Measurements from ENCODE around the gene PODNL1.

PODNL1 gene

GRCh38 chr19:13965926-13966683 is 27.9 kb upstream of the PODNL1 start:
- TF ChIP-seq POLR2A (IDR thresholded peaks at IDR 0.05; ENCODE audit: low read length) (no peak), GATA1 (IDR thresholded peaks at IDR 0.05; ENCODE audit: low read depth, low read length) (no peak)
- DNase-seq, result no peak

- TF ChIP-seq POLR2A (IDR thresholded peaks at IDR 0.05; ENCODE audit: low read length), result no peak
- TF ChIP-seq GATA1 (IDR thresholded peaks at IDR 0.05; ENCODE audit: low read depth, low read length), result no peak
- DNase-seq, result no peak
Observed at GRCh38 chr19:13965377-13965896, 27.2 kb upstream of the PODNL1 start.

GRCh38 chr19:13964776-13965175 is 26.6 kb upstream of the PODNL1 start:
- DNase-seq, result no peak
- TF ChIP-seq GATA1 (IDR thresholded peaks at IDR 0.05; ENCODE audit: low read depth, low read length) (no peak), POLR2A (IDR thresholded peaks at IDR 0.05; ENCODE audit: low read length) (no peak)

GRCh38 chr19:13963603-13964105 is 25.4 kb upstream of the PODNL1 start:
- TF ChIP-seq GATA1 (IDR thresholded peaks at IDR 0.05; ENCODE audit: low read depth, low read length) (no peak), POLR2A (IDR thresholded peaks at IDR 0.05; ENCODE audit: low read length) (no peak)
- DNase-seq, result no peak

GRCh38 chr19:13962699-13963602 is 24.7 kb upstream of the PODNL1 start:
- DNase-seq, result no peak
- no peak for TF ChIP-seq GATA1 (IDR thresholded peaks at IDR 0.05; ENCODE audit: low read depth, low read length)
- TF ChIP-seq POLR2A (IDR thresholded peaks at IDR 0.05; ENCODE audit: low read length), result no peak

- no peak for TF ChIP-seq POLR2A (IDR thresholded peaks at IDR 0.05; ENCODE audit: low read length)
- TF ChIP-seq GATA1 (IDR thresholded peaks at IDR 0.05; ENCODE audit: low read depth, low read length), result no peak
- DNase-seq, result no peak
Observed at GRCh38 chr19:13961826-13962698, 23.8 kb upstream of the PODNL1 start.

GRCh38 chr19:13960863-13961784 is 22.9 kb upstream of the PODNL1 start:
- no peak for TF ChIP-seq POLR2A (IDR thresholded peaks at IDR 0.05; ENCODE audit: low read length)
- no peak for TF ChIP-seq GATA1 (IDR thresholded peaks at IDR 0.05; ENCODE audit: low read depth, low read length)
- DNase-seq, result no peak

- DNase-seq, result peak in 1 of 2 experiments; percentile 21
- no peak for TF ChIP-seq GATA1 (IDR thresholded peaks at IDR 0.05; ENCODE audit: low read depth, low read length)
- no peak for TF ChIP-seq POLR2A (IDR thresholded peaks at IDR 0.05; ENCODE audit: low read length)
Observed at GRCh38 chr19:13959962-13960862, 22.0 kb upstream of the PODNL1 start.

GRCh38 chr19:13959141-13959961 is 21.1 kb upstream of the PODNL1 start:
- TF ChIP-seq POLR2A (IDR thresholded peaks at IDR 0.05; ENCODE audit: low read length), result no peak
- no peak for TF ChIP-seq GATA1 (IDR thresholded peaks at IDR 0.05; ENCODE audit: low read depth, low read length)
- no peak for DNase-seq

GRCh38 chr19:13958043-13958442 is 19.8 kb upstream of the PODNL1 start:
- peak; percentile 45 to 72 for DNase-seq
- TF ChIP-seq GATA1 (IDR thresholded peaks at IDR 0.05; ENCODE audit: low read depth, low read length) (no peak), POLR2A (IDR thresholded peaks at IDR 0.05; ENCODE audit: low read length) (peak; percentile 10)

- DNase-seq, result no peak
- no peak for TF ChIP-seq GATA1 (IDR thresholded peaks at IDR 0.05; ENCODE audit: low read depth, low read length)
- peak; percentile 30 for TF ChIP-seq POLR2A (IDR thresholded peaks at IDR 0.05; ENCODE audit: low read length)
Observed at GRCh38 chr19:13957051-13957450, 18.8 kb upstream of the PODNL1 start.
